ENCODE data around the gene CYP4F11. TPM values are rescaled to one million over a fixed set of nuclear protein-coding genes. Genes with fewer than 3 reads are reported as not detected.
"Not testable (repeated sequence)": the region's sequence is repeated elsewhere in the genome, so short reads cannot be mapped to it uniquely, and the experiment has no call there.

Gene CYP4F11
- total RNA-seq, 2 donors from 2014 or later, result 6.7 to 8.1 TPM

DNA sequence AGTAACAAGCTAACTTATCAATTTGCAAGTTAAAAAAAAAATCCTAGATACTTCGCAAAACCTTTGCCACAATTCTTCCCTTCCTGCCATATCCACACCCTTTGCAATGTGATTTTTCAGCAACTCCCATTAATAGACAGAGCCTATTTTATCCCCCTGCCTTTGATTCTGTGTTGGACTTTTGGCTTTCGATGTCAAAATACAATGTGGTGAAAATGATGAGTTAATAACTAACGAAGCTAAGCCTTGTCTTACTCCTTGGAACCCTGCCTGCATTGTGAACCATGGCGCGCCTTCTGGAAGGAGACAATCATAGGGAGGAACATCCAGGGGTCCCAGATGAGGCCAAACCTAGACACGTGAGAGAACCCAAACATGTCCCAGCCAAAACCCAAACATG is 42.9 kb downstream of the CYP4F11 start:
- no peaks in the 10 kb centered on the region for H3K4me1 ChIP-seq
- no peak overlapping the region for H3K4me3 ChIP-seq
- no peak for DNase-seq
- H3K36me3 ChIP-seq, result no peaks in the 10 kb centered on the region
- intact Hi-C loops (cut with DNase I), result no loop called here
- no peak overlapping the region for H3K27ac ChIP-seq
- TF ChIP-seq, protein P1, sequence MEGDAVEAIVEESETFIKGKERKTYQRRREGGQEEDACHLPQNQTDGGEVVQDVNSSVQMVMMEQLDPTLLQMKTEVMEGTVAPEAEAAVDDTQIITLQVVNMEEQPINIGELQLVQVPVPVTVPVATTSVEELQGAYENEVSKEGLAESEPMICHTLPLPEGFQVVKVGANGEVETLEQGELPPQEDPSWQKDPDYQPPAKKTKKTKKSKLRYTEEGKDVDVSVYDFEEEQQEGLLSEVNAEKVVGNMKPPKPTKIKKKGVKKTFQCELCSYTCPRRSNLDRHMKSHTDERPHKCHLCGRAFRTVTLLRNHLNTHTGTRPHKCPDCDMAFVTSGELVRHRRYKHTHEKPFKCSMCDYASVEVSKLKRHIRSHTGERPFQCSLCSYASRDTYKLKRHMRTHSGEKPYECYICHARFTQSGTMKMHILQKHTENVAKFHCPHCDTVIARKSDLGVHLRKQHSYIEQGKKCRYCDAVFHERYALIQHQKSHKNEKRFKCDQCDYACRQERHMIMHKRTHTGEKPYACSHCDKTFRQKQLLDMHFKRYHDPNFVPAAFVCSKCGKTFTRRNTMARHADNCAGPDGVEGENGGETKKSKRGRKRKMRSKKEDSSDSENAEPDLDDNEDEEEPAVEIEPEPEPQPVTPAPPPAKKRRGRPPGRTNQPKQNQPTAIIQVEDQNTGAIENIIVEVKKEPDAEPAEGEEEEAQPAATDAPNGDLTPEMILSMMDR (IDR thresholded peaks at IDR 0.05), result no peak
- H3K27me3 ChIP-seq, result no peaks in the 10 kb centered on the region
- no peak overlapping the region for H3K9ac ChIP-seq (ENCODE audit: low read depth in 2 of 2, low read length in 2 of 2)
- no peaks in the 10 kb centered on the region for H3K9me3 ChIP-seq

DNA sequence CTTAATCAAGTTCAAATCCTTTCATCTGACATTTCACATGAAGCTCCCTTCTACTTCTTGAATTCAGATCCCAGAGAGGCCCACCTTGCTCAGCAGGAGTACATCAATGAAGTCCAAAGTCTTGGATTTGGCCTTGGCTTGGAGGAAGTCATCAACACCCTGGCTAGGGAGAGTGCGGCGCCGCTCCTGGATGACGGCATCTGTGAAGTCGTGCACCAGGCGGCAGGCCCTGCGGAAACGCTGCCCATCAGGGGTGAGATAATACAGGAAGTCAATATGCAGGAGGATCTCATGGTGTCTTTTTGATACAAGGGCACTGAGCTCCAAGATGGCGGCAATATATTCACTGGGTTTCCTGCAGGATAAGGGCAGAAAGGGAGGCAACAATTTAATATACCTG is 45.0 kb downstream of the CYP4F11 start:
- intact Hi-C loops (cut with DNase I); DNase-seq: not testable (repeated sequence)

DNA sequence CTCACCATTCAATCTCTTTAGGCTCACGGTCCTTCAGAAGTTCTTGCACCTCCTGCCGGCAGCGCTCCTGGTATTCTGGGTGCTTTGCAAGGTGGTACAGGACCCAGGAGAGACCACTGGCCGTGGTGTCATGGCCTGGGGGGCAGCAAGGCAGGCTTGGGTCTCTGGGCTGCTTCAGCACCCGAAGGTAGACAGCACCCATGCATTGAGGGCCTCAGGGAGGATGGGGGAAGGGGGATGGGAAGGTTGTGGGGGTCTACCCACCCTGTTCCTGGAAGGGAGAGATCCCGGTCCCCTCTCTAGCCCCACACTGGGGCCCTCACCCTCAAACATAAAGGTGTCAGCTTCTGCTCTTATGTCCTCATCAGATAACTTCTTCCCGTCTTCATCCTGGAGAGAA is 48.4 kb downstream of the CYP4F11 start:
- Histone ChIP-seq H3K27me3 (no peaks in the 10 kb centered on the region), H3K4me1 (no peaks in the 10 kb centered on the region), H3K9ac (ENCODE audit: low read depth in 2 of 2, low read length in 2 of 2) (no peak overlapping the region), H3K9me3 (no peaks in the 10 kb centered on the region), H3K27ac (no peak overlapping the region), H3K4me3 (no peak overlapping the region), H3K36me3 (no peaks in the 10 kb centered on the region)
- intact Hi-C loops (cut with DNase I), result no loop called here
- no peak for DNase-seq
- TF ChIP-seq, protein P1 (IDR thresholded peaks at IDR 0.05), result no peak

More for the DNA sequence above, 45.0 kb downstream of the CYP4F11 start:
- H3K36me3 ChIP-seq; H3K27me3 ChIP-seq; H3K4me1 ChIP-seq; H3K27ac ChIP-seq; H3K4me3 ChIP-seq; H3K9ac ChIP-seq (ENCODE audit: low read depth in 2 of 2, low read length in 2 of 2); H3K9me3 ChIP-seq: not testable (repeated sequence)

DNA sequence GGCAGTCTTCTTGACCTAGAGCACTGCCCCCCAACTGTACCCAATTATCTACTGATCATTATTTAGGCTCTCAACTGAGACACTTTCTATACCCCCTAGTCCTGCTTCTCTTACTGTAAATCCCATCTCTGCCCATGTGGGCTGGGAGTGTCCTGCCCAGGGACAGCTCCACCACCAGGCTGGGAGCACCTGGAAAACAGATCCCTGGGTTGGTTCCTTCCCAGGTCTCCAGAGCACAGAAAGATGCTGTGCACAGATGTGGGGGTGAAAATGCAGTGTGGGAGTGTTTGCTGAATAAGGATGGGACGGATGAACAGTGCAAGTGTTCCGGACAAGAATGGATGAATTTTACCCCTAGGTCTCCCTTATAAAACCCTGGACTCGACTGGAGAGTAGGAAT is 49.2 kb downstream of the CYP4F11 start:
- Histone ChIP-seq H3K27ac (no peak overlapping the region), H3K4me3 (no peak overlapping the region), H3K36me3 (no peaks in the 10 kb centered on the region), H3K9ac (ENCODE audit: low read depth in 2 of 2, low read length in 2 of 2) (no peak overlapping the region), H3K9me3 (no peaks in the 10 kb centered on the region), H3K4me1 (no peaks in the 10 kb centered on the region), H3K27me3 (no peaks in the 10 kb centered on the region)
- TF ChIP-seq, protein P1 (IDR thresholded peaks at IDR 0.05), result no peak
- intact Hi-C loops (cut with DNase I), result no loop called here
- DNase-seq, result no peak

DNA sequence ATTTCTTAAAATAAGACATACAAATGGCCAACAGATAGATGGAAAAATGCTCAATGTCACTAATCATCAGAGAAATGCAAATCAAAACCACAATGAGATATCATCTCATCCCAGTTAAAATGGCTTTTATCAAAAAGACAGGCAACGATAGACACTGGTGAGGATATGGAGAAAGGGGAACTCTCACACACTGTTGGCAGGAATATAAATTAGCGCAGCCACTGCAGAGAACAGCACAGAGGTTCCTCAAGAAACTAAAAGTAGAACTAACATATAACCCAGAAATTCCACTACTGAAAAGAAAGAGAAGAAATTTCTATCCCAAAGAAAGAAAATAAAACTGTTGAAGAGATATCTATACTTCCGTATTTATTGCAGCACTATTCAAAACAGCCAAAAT is 51.0 kb downstream of the CYP4F11 start:
- H3K9me3 ChIP-seq; H3K36me3 ChIP-seq; H3K9ac ChIP-seq (ENCODE audit: low read depth in 2 of 2, low read length in 2 of 2); H3K4me1 ChIP-seq; DNase-seq; H3K27me3 ChIP-seq; intact Hi-C loops (cut with DNase I); H3K27ac ChIP-seq; H3K4me3 ChIP-seq: not testable (repeated sequence)

DNA sequence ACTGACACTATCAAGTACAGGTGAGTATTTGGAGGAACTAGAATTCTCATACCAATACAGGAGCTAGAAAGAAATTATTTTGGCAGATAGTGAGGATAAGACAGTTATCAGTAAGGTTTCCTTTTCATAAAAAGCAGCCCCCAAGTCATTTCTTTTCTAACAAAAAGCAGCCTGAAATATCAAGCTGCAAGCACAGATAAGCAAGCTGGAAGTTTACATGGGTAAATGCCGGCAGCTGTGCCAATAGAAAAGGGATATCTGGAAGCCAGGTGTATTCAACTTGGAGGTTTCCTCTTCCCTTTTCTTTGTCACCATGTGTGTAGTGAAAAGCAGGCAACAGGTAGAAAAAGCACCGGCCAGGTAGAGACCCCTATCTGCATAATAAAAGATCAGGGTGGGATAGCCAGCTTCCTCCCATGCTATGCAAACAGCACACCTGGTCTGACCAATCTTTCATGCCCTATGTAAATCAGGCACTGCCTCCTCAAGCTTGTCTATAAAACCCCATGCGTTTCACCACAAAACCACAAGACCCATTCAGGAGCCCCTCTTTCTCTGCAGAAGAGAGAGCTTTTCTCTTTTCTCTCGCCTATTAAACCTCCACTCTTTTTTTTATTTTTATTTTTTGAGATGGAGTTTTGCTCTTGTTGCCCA is 59.4 kb downstream of the CYP4F11 start:
- Histone ChIP-seq H3K4me1 (no peaks in the 10 kb centered on the region), H3K27me3 (no peaks in the 10 kb centered on the region), H3K9me3 (no peaks in the 10 kb centered on the region), H3K27ac (no peak overlapping the region), H3K9ac (ENCODE audit: low read depth in 2 of 2, low read length in 2 of 2) (no peak overlapping the region), H3K4me3 (no peak overlapping the region), H3K36me3 (no peaks in the 10 kb centered on the region)
- TF ChIP-seq, protein P1 (IDR thresholded peaks at IDR 0.05), result no peak
- intact Hi-C loops (cut with DNase I), result no loop called here
- DNase-seq, result no peak

DNA sequence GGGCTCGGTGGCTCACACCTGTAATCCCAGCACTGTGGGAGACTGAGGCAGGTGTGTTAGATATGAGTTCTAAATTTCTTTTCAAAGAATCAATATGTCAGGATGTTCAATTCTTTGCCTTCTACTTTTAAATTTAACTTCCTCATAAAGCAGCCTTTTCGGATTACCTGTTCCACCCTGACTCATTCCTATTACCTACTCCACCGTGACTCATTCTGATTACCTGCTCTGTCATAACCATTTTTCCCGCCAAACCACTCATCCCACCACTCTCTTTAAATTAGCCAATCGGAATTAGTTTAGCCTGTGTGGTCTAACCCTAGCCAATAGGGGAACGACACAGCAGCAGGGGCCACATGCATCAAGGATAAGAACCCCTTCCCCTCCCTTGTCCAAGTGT is 60.6 kb downstream of the CYP4F11 start:
- H3K36me3 ChIP-seq; DNase-seq; H3K4me1 ChIP-seq; H3K27me3 ChIP-seq; intact Hi-C loops (cut with DNase I); H3K27ac ChIP-seq; H3K9me3 ChIP-seq; H3K4me3 ChIP-seq; H3K9ac ChIP-seq (ENCODE audit: low read depth in 2 of 2, low read length in 2 of 2): not testable (repeated sequence)

Data from colonic mucosa (tissue), 4 donors.